ENCODE measurements around the gene SLC3A2.

The SLC3A2 gene

GRCh38 chr11:62880231-62880802 is 379 bp upstream of the SLC3A2 start:
- peak; percentile 86 for DNase-seq (ENCODE audit: low spot score)

GRCh38 chr11:62881579-62882430 is 1.1 kb downstream of the SLC3A2 start:
- peak; percentile 89 for DNase-seq (ENCODE audit: low spot score)

- no peak for DNase-seq (ENCODE audit: low spot score)
Observed at GRCh38 chr11:62882431-62882749, 1.7 kb downstream of the SLC3A2 start.

- no peak for DNase-seq (ENCODE audit: low spot score)
Observed at GRCh38 chr11:62882788-62883501, 2.2 kb downstream of the SLC3A2 start.

- DNase-seq (ENCODE audit: low spot score), result peak; percentile 42
Observed at GRCh38 chr11:62883673-62884072, 3.0 kb downstream of the SLC3A2 start.

- no peak for DNase-seq (ENCODE audit: low spot score)
Observed at GRCh38 chr11:62885137-62885750, 4.5 kb downstream of the SLC3A2 start.

- DNase-seq (ENCODE audit: low spot score), result no peak
Observed at GRCh38 chr11:62888406-62888805, 7.7 kb downstream of the SLC3A2 start.

GRCh38 chr11:62889126-62889483 is 8.4 kb downstream of the SLC3A2 start:
- no peak for DNase-seq (ENCODE audit: low spot score)

- no peak for DNase-seq (ENCODE audit: low spot score)
Observed at GRCh38 chr11:62889484-62890437, 9.1 kb downstream of the SLC3A2 start.

GRCh38 chr11:62892077-62892922 is 11.6 kb downstream of the SLC3A2 start:
- no peak for DNase-seq (ENCODE audit: low spot score)

GRCh38 chr11:62895501-62895900 is 14.8 kb downstream of the SLC3A2 start:
- no peak for DNase-seq (ENCODE audit: low spot score)

GRCh38 chr11:62896049-62896448 is 15.4 kb downstream of the SLC3A2 start:
- no peak for DNase-seq (ENCODE audit: low spot score)

GRCh38 chr11:62897311-62897710 is 16.6 kb downstream of the SLC3A2 start:
- DNase-seq (ENCODE audit: low spot score), result no peak

GRCh38 chr11:62898027-62898426 is 17.3 kb downstream of the SLC3A2 start:
- no peak for DNase-seq (ENCODE audit: low spot score)

GRCh38 chr11:62902932-62903331 is 22.2 kb downstream of the SLC3A2 start:
- no peak for DNase-seq (ENCODE audit: low spot score)

GRCh38 chr11:62905296-62905695 is 24.6 kb downstream of the SLC3A2 start:
- DNase-seq (ENCODE audit: low spot score), result peak; percentile 30

GRCh38 chr11:62905927-62906531 is 25.3 kb downstream of the SLC3A2 start:
- DNase-seq (ENCODE audit: low spot score), result peak; percentile 87

GRCh38 chr11:62908468-62909072 is 27.9 kb downstream of the SLC3A2 start:
- no peak for DNase-seq (ENCODE audit: low spot score)

GRCh38 chr11:62909107-62909894 is 28.6 kb downstream of the SLC3A2 start:
- peak; percentile 59 for DNase-seq (ENCODE audit: low spot score)
